Liver (tissue), 9 donors: ENCODE measurements around the gene SERPINH1. TPM values are rescaled to one million over a fixed set of nuclear protein-coding genes. Genes with fewer than 3 reads are reported as not detected.

ENCODE experiments used
- DNase-seq: peaks from one replicate; pipeline ENCODE4 v3.0.0-alpha.2; 2017; ENCODE audit warnings: low spot score
- H3K27ac ChIP-seq, 2 donors: one replicate each; pipeline ENCODE4 v1.7.0; 2013; ENCODE audit warnings: inconsistent platforms in 2 of 2, low read length in 2 of 2, control low read depth in 1 of 2, low read depth in 1 of 2, mild to moderate bottlenecking in 1 of 2
- H3K27me3 ChIP-seq, 4 donors: one replicate each; pipeline versions ENCODE4 v1.6.1 to v1.7.0; 2013; ENCODE audit warnings: low read length in 3 of 4, inconsistent platforms in 1 of 4, mild to moderate bottlenecking in 1 of 4, moderate library complexity in 1 of 4; ENCODE audit not compliant: control insufficient read depth in 4 of 4, insufficient read depth in 4 of 4
- H3K36me3 ChIP-seq, 4 donors: one replicate each; pipeline versions ENCODE4 v1.6.1 to v1.7.0; 2013; ENCODE audit warnings: low read length in 3 of 4, mild to moderate bottlenecking in 3 of 4, low read depth in 1 of 4, moderate library complexity in 1 of 4; ENCODE audit not compliant: control insufficient read depth in 4 of 4, insufficient read depth in 3 of 4
- H3K4me1 ChIP-seq, 4 donors: one replicate each; pipeline versions ENCODE4 v1.6.1 to v1.7.0; 2013; ENCODE audit warnings: low read length in 3 of 4, mild to moderate bottlenecking in 3 of 4, moderate library complexity in 1 of 4; ENCODE audit not compliant: control insufficient read depth in 4 of 4, insufficient read depth in 4 of 4
- H3K4me3 ChIP-seq, 3 donors: one replicate each; pipeline versions ENCODE4 v1.6.1 to v1.7.0; 2013; ENCODE audit warnings: low read length in 3 of 3, control low read depth in 1 of 3, low read depth in 1 of 3, mild to moderate bottlenecking in 1 of 3
- H3K9ac ChIP-seq, 2 donors: one replicate each; pipeline ENCODE4 v1.7.0; 2013; ENCODE audit warnings: low read length in 2 of 2, mild to moderate bottlenecking in 2 of 2, moderate library complexity in 2 of 2, control low read depth in 1 of 2, low read depth in 1 of 2
- H3K9me3 ChIP-seq, 4 donors: one replicate each; pipeline versions ENCODE4 v1.6.1 to v1.7.0; 2013; ENCODE audit warnings: low read length in 3 of 4; ENCODE audit not compliant: control insufficient read depth in 4 of 4
- ATF3 ChIP-seq: IDR thresholded peaks from 2 replicates; pipeline ENCODE4 v1.6.1; 2016; ENCODE audit warnings: antibody characterized with exemption
- CTCF ChIP-seq: fragments of 150-350 bp; IDR thresholded peaks from 2 replicates; pipeline ENCODE4 v1.5.1; 2017; ENCODE audit warnings: improper control_type of control experiment, low read depth, low read length; ENCODE audit not compliant: missing input control
- EGR1 ChIP-seq, 2 donors: IDR thresholded peaks; 2 replicates each; pipeline ENCODE4 v1.6.1; 2016 to 2018; ENCODE audit warnings: antibody characterized with exemption in 2 of 2, low read depth in 2 of 2
- FOXA1 ChIP-seq: IDR thresholded peaks from 2 replicates; pipeline ENCODE4 v1.6.1; 2016; ENCODE audit warnings: antibody characterized with exemption
- FOXA2 ChIP-seq: IDR thresholded peaks from 2 replicates; pipeline ENCODE4 v1.6.1; 2016; ENCODE audit warnings: antibody characterized with exemption
- GABPA ChIP-seq, 2 donors: IDR thresholded peaks in 1 of 2; conservative IDR thresholded peaks in 1 of 2; 2 replicates each; pipeline ENCODE4 v1.6.1; 2016; ENCODE audit warnings: antibody characterized with exemption in 2 of 2, mild to moderate bottlenecking in 1 of 2, moderate library complexity in 1 of 2
- HNF4A ChIP-seq, 2 donors: conservative IDR thresholded peaks; 2 replicates each; pipeline ENCODE4 v1.6.1; 2016; ENCODE audit warnings: antibody characterized with exemption in 2 of 2, mild to moderate bottlenecking in 2 of 2
- HNF4G ChIP-seq: IDR thresholded peaks from 2 replicates; pipeline ENCODE4 v1.6.1; 2016; ENCODE audit warnings: antibody characterized with exemption
- JUND ChIP-seq, 2 donors: IDR thresholded peaks; 2 replicates each; pipeline ENCODE4 v1.6.1; 2016; ENCODE audit warnings: antibody characterized with exemption in 2 of 2
- MAX ChIP-seq: IDR thresholded peaks from 2 replicates; pipeline ENCODE4 v1.6.1; 2016; ENCODE audit warnings: antibody characterized with exemption
- NR2F2 ChIP-seq: IDR thresholded peaks from 2 replicates; pipeline ENCODE4 v1.6.1; 2016; ENCODE audit warnings: antibody characterized with exemption
- RAD21 ChIP-seq, 2 donors: IDR thresholded peaks; 2 replicates each; pipeline ENCODE4 v1.6.1; 2016; ENCODE audit warnings: antibody characterized with exemption in 2 of 2, mild to moderate bottlenecking in 2 of 2
- REST ChIP-seq: IDR thresholded peaks from 2 replicates; pipeline ENCODE4 v1.6.1; 2016; ENCODE audit warnings: antibody characterized with exemption, mild to moderate bottlenecking
- RXRA ChIP-seq, 2 donors: IDR thresholded peaks; 2 replicates each; pipeline ENCODE4 v1.6.1; 2017 to 2018; ENCODE audit warnings: antibody characterized with exemption in 2 of 2, mild to moderate bottlenecking in 1 of 2
- SP1 ChIP-seq: IDR thresholded peaks from 2 replicates; pipeline ENCODE4 v1.6.1; 2018; ENCODE audit warnings: antibody characterized with exemption, mild to moderate bottlenecking
- TAF1 ChIP-seq: conservative IDR thresholded peaks from 2 replicates; pipeline ENCODE4 v1.6.1; 2016; ENCODE audit warnings: antibody characterized with exemption, mild to moderate bottlenecking
- YY1 ChIP-seq: IDR thresholded peaks from 2 replicates; pipeline ENCODE4 v1.6.1; 2016; ENCODE audit warnings: antibody characterized with exemption, mild to moderate bottlenecking
- ZBTB33 ChIP-seq: IDR thresholded peaks from 2 replicates; pipeline ENCODE4 v1.6.1; 2016; ENCODE audit warnings: antibody characterized with exemption
- WGBS: extraction: QIAGEN DNeasy Blood & Tissue Kit; methylation state at CpG from one replicate; pipeline ENCODE4 v1.1.7; 2013; 5-methylcytosine and 5-hydroxymethylcytosine counted together
- polyA plus RNA-seq, 2 donors: library from polyadenylated mRNA; stranded (reverse) in 1 of 2; unstranded in 1 of 2; fragments of 200-250 nt in 1 of 2; fragments of >200 nt in 1 of 2; fragmentation: Nextera tagmentation in 1 of 2; extraction: Ambion mirVana in 1 of 2; gene quantifications; one replicate each; pipeline versions ENCODE4 v1.2.1 to v1.2.3, GENCODE V29; 2013 to 2015
- total RNA-seq, 2 donors: library from RNA; depleted of rRNA; stranded (reverse); fragments of >200 nt; gene quantifications; one replicate each; pipeline ENCODE4 v1.2.3, GENCODE V29; 2014
- donor health status: healthy.
- donor health status: healthy.
- donor health status: healthy.
- donor health status: healthy.
- donor health status: healthy.

The SERPINH1 gene
- total and polyA plus RNA-seq, 4 donors, result 5.0 to 118 (median 68.7) TPM

- Histone ChIP-seq H3K9me3 (no peaks in the 10 kb centered on the region), H3K4me1 (peaks cover 0 to 10% (median 3%) of the 10 kb centered on the region in 4 donors), H3K4me3 (no peak overlapping the region), H3K27ac (no peak overlapping the region), H3K36me3 (peaks cover 25 to 72% (median 36%) of the 10 kb centered on the region in 4 donors), H3K9ac (no peak overlapping the region), H3K27me3 (no peaks in the 10 kb centered on the region)
- no peak for DNase-seq
- 73% methylated on average over 9 of the region's 9 CpGs for WGBS
- no peak for TF ChIP-seq MAX
- TF ChIP-seq NR2F2, result peak; percentile 41
Observed at GRCh38 chr11:75570559-75571139, 8.6 kb downstream of the SERPINH1 start.

- H3K4me3 ChIP-seq, result no peak overlapping the region
- H3K27ac ChIP-seq, result no peak overlapping the region
- no peaks in the 10 kb centered on the region for H3K27me3 ChIP-seq
- WGBS, result 97% methylated on average over 14 of the region's 14 CpGs
- H3K9me3 ChIP-seq, result no peaks in the 10 kb centered on the region
- H3K36me3 ChIP-seq, result peaks cover 25 to 65% (median 36%) of the 10 kb centered on the region in 4 donors
- no peak for DNase-seq
- peaks cover 0 to under 1% (median 0%) of the 10 kb centered on the region in 4 donors for H3K4me1 ChIP-seq
- no peak overlapping the region for H3K9ac ChIP-seq
- TF ChIP-seq FOXA1, result no peak
- TF ChIP-seq HNF4G, result no peak
- TF ChIP-seq NR2F2, result no peak
- no peak for TF ChIP-seq JUND (IDR thresholded peaks at IDR 0.05)
- no peak for TF ChIP-seq GABPA (IDR thresholded peaks at IDR 0.05 in 1 of 2, conservative IDR thresholded peaks at IDR 0.05 in 1 of 2)
- no peak for TF ChIP-seq YY1
- TF ChIP-seq RXRA (IDR thresholded peaks at IDR 0.05), result no peak
- no peak for TF ChIP-seq ZBTB33
- no peak for TF ChIP-seq TAF1
- TF ChIP-seq SP1, result no peak
- TF ChIP-seq HNF4A (conservative IDR thresholded peaks at IDR 0.05), result no peak
- no peak for TF ChIP-seq REST
- TF ChIP-seq FOXA2, result no peak
- TF ChIP-seq MAX, result no peak
- TF ChIP-seq RAD21 (IDR thresholded peaks at IDR 0.05), result no peak
- no peak for TF ChIP-seq CTCF
- no peak for TF ChIP-seq EGR1 (IDR thresholded peaks at IDR 0.05; ENCODE audit: low read depth in 2 of 2)
- TF ChIP-seq ATF3, result no peak
Observed at GRCh38 chr11:75571625-75572024, 9.6 kb downstream of the SERPINH1 start.
